WTC11 (cell line): ENCODE measurements around the gene ADAM12. TPM values are rescaled to one million over a fixed set of nuclear protein-coding genes. Genes with fewer than 3 reads are reported as not detected.

Source experiments
- ATAC-seq: fragments of 200-7000 bp; cut with Tn5 transposase; 2 replicates; pipeline ENCODE4 v1.10.0; 2021; ENCODE audit warnings: mild to moderate bottlenecking, moderate library complexity
- CTCF ChIA-PET: fragments of 300-600 bp; sonication (Branson Sonifier 250); formaldehyde crosslinking; loops from one replicate; lab custom pipeline; 2021; ENCODE audit warnings: antibody characterized with exemption; lab: Charles Lee
- POLR2A ChIA-PET: fragments of 350-600 bp; sonication (Branson Sonifier 250); formaldehyde crosslinking; loops from one replicate; lab custom pipeline; 2021; ENCODE audit warnings: antibody characterized with exemption; lab: Charles Lee
- DNase-seq: peaks from one replicate; pipeline ENCODE4 v3.0.0; 2021; ENCODE audit warnings: low spot score
- H3K27ac Mint-ChIP-seq: 2 replicates; pipeline ENCODE4 v1.8.0; 2021; ENCODE audit warnings: mixed read lengths
- H3K27me3 Mint-ChIP-seq: 2 replicates; pipeline ENCODE4 v1.8.0; 2021; ENCODE audit warnings: low read depth, mild to moderate bottlenecking, moderate library complexity, mixed read lengths
- H3K36me3 Mint-ChIP-seq: 2 replicates; pipeline ENCODE4 v1.8.0; 2021; ENCODE audit warnings: mixed read lengths
- H3K4me1 Mint-ChIP-seq: 2 replicates; pipeline ENCODE4 v1.8.0; 2022; ENCODE audit warnings: mixed read lengths
- H3K4me3 Mint-ChIP-seq: 2 replicates; pipeline ENCODE4 v1.8.0; 2021; ENCODE audit warnings: mild to moderate bottlenecking, moderate library complexity, mixed read lengths
- H3K9me3 Mint-ChIP-seq: 2 replicates; pipeline ENCODE4 v1.8.0; 2021; ENCODE audit warnings: mixed read lengths
- ATF1 ChIP-seq: sonication (generic); formaldehyde crosslinking; IDR thresholded peaks from 2 replicates; pipeline ENCODE4 v1.8.1; 2023; ENCODE audit warnings: mild to moderate bottlenecking, moderate library complexity, missing genetic modification reagents
- ESRRA ChIP-seq: sonication (generic); formaldehyde crosslinking; IDR thresholded peaks from 2 replicates; pipeline ENCODE4 v1.8.1; 2022; ENCODE audit warnings: mild to moderate bottlenecking, missing genetic modification reagents, borderline replicate concordance
- FOXK1 ChIP-seq: sonication (generic); formaldehyde crosslinking; IDR thresholded peaks from 2 replicates; pipeline ENCODE4 v1.8.0; 2022; ENCODE audit warnings: mild to moderate bottlenecking, moderate library complexity, missing genetic modification reagents
- GABPB1 ChIP-seq: sonication (generic); formaldehyde crosslinking; IDR thresholded peaks from 2 replicates; pipeline ENCODE4 v1.8.1; 2023; ENCODE audit warnings: mild to moderate bottlenecking, missing genetic modification reagents
- GRHL2 ChIP-seq: fragments of 250-450 bp; sonication (Bioruptor Pico); IDR thresholded peaks from 2 replicates; pipeline ENCODE4 v1.8.0; 2022; ENCODE audit warnings: mild to moderate bottlenecking, moderate library complexity; ENCODE audit not compliant: insufficient replicate concordance, severe bottlenecking
- GTF2I ChIP-seq: fragments of 250-450 bp; sonication (Bioruptor Pico); conservative IDR thresholded peaks from 2 replicates; pipeline ENCODE4 v1.4.0; 2021; ENCODE audit warnings: mild to moderate bottlenecking
- HMGA2 ChIP-seq: fragments of 250-450 bp; sonication (Bioruptor Pico); IDR thresholded peaks from 2 replicates; pipeline ENCODE4 v1.4.0; 2021; ENCODE audit warnings: mild to moderate bottlenecking, moderate library complexity
- JAZF1 ChIP-seq: fragments of 250-450 bp; sonication (Bioruptor Pico); IDR thresholded peaks from 2 replicates; pipeline ENCODE4 v1.9.0; 2021; ENCODE audit warnings: moderate library complexity, mild to moderate bottlenecking, inconsistent platforms
- KAT7 ChIP-seq: sonication (generic); formaldehyde crosslinking; IDR thresholded peaks from 2 replicates; pipeline ENCODE4 v1.8.1; 2023; ENCODE audit warnings: missing genetic modification reagents, mild to moderate bottlenecking, borderline replicate concordance
- MYBL2 ChIP-seq: sonication (generic); formaldehyde crosslinking; IDR thresholded peaks from 2 replicates; pipeline ENCODE4 v1.8.1; 2023; ENCODE audit warnings: mild to moderate bottlenecking, moderate library complexity, missing genetic modification reagents
- NFE2L1 ChIP-seq: sonication (generic); formaldehyde crosslinking; IDR thresholded peaks from 2 replicates; pipeline ENCODE4 v1.8.1; 2023; ENCODE audit warnings: missing genetic modification reagents
- NFYB ChIP-seq: sonication (generic); formaldehyde crosslinking; conservative IDR thresholded peaks from 2 replicates; pipeline ENCODE4 v1.8.0; 2022; ENCODE audit warnings: low read depth, missing genetic modification reagents
- NR2C2 ChIP-seq: sonication (generic); formaldehyde crosslinking; IDR thresholded peaks from 2 replicates; pipeline ENCODE4 v1.8.0; 2022; ENCODE audit warnings: mild to moderate bottlenecking, missing genetic modification reagents
- PREB ChIP-seq: sonication (generic); formaldehyde crosslinking; IDR thresholded peaks from 2 replicates; pipeline ENCODE4 v1.8.1; 2022; ENCODE audit warnings: mild to moderate bottlenecking, missing genetic modification reagents, moderate library complexity, borderline replicate concordance
- PRRX2 ChIP-seq: fragments of 250-450 bp; sonication (Bioruptor Pico); IDR thresholded peaks from 2 replicates; pipeline ENCODE4 v1.8.0; 2021; ENCODE audit warnings: mild to moderate bottlenecking
- RELA ChIP-seq: sonication (generic); formaldehyde crosslinking; IDR thresholded peaks from 2 replicates; pipeline ENCODE4 v1.8.1; 2022; ENCODE audit warnings: missing genetic modification reagents, mild to moderate bottlenecking, borderline replicate concordance
- SMAD3 ChIP-seq: sonication (generic); formaldehyde crosslinking; IDR thresholded peaks from 2 replicates; pipeline ENCODE4 v1.8.0; 2022; ENCODE audit warnings: missing genetic modification reagents, mild to moderate bottlenecking, borderline replicate concordance
- SP1 ChIP-seq: sonication (generic); formaldehyde crosslinking; conservative IDR thresholded peaks from 2 replicates; pipeline ENCODE4 v1.8.1; 2022; ENCODE audit warnings: missing genetic modification reagents
- TEAD1 ChIP-seq: sonication (generic); formaldehyde crosslinking; IDR thresholded peaks from 2 replicates; pipeline ENCODE4 v1.8.0; 2022; ENCODE audit warnings: mild to moderate bottlenecking, missing genetic modification reagents
- ZNF219 ChIP-seq: sonication (generic); formaldehyde crosslinking; IDR thresholded peaks from 2 replicates; pipeline ENCODE4 v1.8.0; 2023; ENCODE audit warnings: missing genetic modification reagents, mild to moderate bottlenecking, borderline replicate concordance
- ZNF232 ChIP-seq: sonication (generic); formaldehyde crosslinking; IDR thresholded peaks from 2 replicates; pipeline ENCODE4 v1.8.0; 2022; ENCODE audit warnings: mild to moderate bottlenecking, missing genetic modification reagents
- ZNF317 ChIP-seq: sonication (generic); formaldehyde crosslinking; IDR thresholded peaks from 2 replicates; pipeline ENCODE4 v1.8.1; 2023; ENCODE audit warnings: low read depth, mild to moderate bottlenecking, moderate library complexity, missing genetic modification reagents, borderline replicate concordance
- total RNA-seq: library from RNA; stranded (reverse); gene quantifications from 3 replicates; pipeline ENCODE4 v1.2.3, GENCODE V29; 2021
- TF ChIP-seq, protein P1 (sequence below): sonication (generic); formaldehyde crosslinking; conservative IDR thresholded peaks from 2 replicates; pipeline ENCODE4 v1.8.1; 2022; ENCODE audit warnings: mild to moderate bottlenecking, missing genetic modification reagents
- TF ChIP-seq, protein P2 (sequence below): fragments of 250-450 bp; sonication (Bioruptor Pico); IDR thresholded peaks from 2 replicates; pipeline ENCODE4 v1.8.0; 2021; ENCODE audit warnings: mild to moderate bottlenecking
- TF ChIP-seq, protein P3 (sequence below): sonication (generic); formaldehyde crosslinking; IDR thresholded peaks from 2 replicates; pipeline ENCODE4 v1.8.1; 2023; ENCODE audit warnings: mild to moderate bottlenecking, missing genetic modification reagents
- TF ChIP-seq, protein P4 (sequence below): fragments of 250-450 bp; sonication (Bioruptor Pico); conservative IDR thresholded peaks from 2 replicates; pipeline ENCODE4 v1.9.0; 2021; ENCODE audit warnings: mild to moderate bottlenecking
- TF ChIP-seq, protein P5 (sequence below): sonication (generic); formaldehyde crosslinking; IDR thresholded peaks from 2 replicates; pipeline ENCODE4 v1.8.1; 2022; ENCODE audit warnings: mild to moderate bottlenecking, moderate library complexity, missing genetic modification reagents

ADAM12 gene
- total RNA-seq, 1 experiment from 2014 or later = 0.22 TPM

GRCh38 chr10:126081841-126082466 lies 306.3 kb downstream of the ADAM12 start:
- H3K27me3 Mint-ChIP-seq = no peaks in the 10 kb centered on the region; the same call in 1 of the 2 replicates
- peaks cover 3% of the 10 kb centered on the region; the same call in 1 of the 2 replicates for H3K9me3 Mint-ChIP-seq
- TF ChIP-seq, protein P1, sequence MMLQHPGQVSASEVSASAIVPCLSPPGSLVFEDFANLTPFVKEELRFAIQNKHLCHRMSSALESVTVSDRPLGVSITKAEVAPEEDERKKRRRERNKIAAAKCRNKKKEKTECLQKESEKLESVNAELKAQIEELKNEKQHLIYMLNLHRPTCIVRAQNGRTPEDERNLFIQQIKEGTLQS (CRISPR knock-in tag) = no peak
- TF ChIP-seq, protein P2, sequence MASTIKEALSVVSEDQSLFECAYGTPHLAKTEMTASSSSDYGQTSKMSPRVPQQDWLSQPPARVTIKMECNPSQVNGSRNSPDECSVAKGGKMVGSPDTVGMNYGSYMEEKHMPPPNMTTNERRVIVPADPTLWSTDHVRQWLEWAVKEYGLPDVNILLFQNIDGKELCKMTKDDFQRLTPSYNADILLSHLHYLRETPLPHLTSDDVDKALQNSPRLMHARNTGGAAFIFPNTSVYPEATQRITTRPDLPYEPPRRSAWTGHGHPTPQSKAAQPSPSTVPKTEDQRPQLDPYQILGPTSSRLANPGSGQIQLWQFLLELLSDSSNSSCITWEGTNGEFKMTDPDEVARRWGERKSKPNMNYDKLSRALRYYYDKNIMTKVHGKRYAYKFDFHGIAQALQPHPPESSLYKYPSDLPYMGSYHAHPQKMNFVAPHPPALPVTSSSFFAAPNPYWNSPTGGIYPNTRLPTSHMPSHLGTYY (CRISPR knock-in tag) = no peak
- TF ChIP-seq RELA (CRISPR knock-in tag) (no peak), ZNF232 (no peak), NFYB (CRISPR knock-in tag) (no peak), FOXK1 (CRISPR knock-in tag) (no peak), GTF2I (CRISPR knock-in tag) (no peak), ZNF317 (CRISPR knock-in tag) (no peak), ESRRA (CRISPR knock-in tag) (no peak), TEAD1 (CRISPR knock-in tag) (no peak), NFE2L1 (CRISPR knock-in tag) (no peak), NR2C2 (CRISPR knock-in tag) (no peak)
- TF ChIP-seq, protein P3, sequence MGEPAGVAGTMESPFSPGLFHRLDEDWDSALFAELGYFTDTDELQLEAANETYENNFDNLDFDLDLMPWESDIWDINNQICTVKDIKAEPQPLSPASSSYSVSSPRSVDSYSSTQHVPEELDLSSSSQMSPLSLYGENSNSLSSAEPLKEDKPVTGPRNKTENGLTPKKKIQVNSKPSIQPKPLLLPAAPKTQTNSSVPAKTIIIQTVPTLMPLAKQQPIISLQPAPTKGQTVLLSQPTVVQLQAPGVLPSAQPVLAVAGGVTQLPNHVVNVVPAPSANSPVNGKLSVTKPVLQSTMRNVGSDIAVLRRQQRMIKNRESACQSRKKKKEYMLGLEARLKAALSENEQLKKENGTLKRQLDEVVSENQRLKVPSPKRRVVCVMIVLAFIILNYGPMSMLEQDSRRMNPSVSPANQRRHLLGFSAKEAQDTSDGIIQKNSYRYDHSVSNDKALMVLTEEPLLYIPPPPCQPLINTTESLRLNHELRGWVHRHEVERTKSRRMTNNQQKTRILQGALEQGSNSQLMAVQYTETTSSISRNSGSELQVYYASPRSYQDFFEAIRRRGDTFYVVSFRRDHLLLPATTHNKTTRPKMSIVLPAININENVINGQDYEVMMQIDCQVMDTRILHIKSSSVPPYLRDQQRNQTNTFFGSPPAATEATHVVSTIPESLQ (CRISPR knock-in tag) = no peak
- TF ChIP-seq, protein P4, sequence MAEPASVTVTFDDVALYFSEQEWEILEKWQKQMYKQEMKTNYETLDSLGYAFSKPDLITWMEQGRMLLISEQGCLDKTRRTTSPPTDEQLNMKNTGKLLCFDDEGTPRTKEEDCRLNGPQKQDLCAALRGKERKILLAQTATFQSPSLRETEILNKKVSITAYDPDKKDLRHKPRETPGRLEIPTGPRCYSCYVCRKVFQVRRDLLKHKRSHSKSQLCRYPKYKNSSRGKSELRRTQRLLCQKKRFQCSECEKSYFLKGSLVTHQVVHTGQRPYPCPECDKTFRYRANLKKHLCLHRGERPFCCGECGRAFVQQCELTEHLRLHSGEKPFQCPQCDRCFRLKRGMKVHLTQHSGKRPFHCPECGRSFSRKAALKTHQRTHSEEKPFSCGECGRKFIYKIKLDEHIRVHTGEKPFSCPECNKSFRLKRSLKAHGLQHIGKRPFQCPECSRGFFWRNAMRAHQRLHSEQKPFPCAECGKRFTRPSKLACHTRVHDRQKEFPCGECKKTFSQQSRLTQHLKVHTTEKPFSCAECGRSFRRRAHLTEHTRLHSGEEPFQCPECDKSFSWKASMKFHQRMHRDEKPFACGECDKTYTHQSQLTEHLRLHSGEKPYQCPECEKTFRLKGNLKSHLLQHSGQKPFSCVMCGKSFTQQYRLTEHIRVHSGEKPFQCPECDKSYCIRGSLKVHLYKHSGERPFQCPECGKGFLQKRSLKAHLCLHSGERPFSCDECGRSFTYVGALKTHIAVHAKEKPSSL (CRISPR knock-in tag) = no peak
- TF ChIP-seq, protein P5, sequence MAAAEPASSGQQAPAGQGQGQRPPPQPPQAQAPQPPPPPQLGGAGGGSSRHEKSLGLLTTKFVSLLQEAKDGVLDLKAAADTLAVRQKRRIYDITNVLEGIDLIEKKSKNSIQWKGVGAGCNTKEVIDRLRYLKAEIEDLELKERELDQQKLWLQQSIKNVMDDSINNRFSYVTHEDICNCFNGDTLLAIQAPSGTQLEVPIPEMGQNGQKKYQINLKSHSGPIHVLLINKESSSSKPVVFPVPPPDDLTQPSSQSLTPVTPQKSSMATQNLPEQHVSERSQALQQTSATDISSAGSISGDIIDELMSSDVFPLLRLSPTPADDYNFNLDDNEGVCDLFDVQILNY (CRISPR knock-in tag) = no peak
- CTCF ChIA-PET = no interaction called here
- peaks cover 17% of the 10 kb centered on the region for H3K4me1 Mint-ChIP-seq
- H3K36me3 Mint-ChIP-seq = no peaks in the 10 kb centered on the region
- DNase-seq (no peak), ATAC-seq (no peak)
- H3K27ac Mint-ChIP-seq = no peak overlapping the region
- POLR2A ChIA-PET = interaction anchor here (0.6 kb wide), 1 partner anchor 31 kb away, joined by 5 read pairs; no protein-coding TSS in a partner anchor
- H3K4me3 Mint-ChIP-seq = no peak overlapping the region

DNA sequence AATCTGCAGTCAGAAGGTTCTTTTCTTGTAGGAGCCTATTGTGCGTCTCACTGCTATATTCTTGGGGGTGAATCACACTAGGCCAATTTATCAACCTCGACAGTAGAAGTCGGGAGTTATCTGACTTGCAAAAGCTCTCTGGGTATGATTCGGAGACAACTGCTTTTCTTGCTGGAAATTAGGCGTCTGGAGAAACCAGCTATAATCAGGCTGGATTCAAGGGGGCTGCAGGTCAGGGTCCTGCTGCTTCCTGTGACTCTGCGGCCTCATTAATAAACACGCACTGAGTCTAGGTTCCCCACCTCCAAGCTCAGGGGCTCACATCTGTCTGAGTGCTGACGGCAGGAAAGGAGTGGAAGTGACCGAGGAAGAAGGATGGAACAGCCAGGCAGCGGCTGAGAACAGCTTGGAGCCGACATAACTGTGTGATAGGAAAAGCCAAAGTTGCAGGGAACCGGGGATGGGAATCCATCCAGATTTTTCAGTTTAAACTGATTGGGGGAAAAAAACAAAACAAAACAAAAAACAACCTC lies 307.3 kb downstream of the ADAM12 start:
- no peak for ATAC-seq
- Mint-ChIP-seq H3K9me3 (peaks cover 13% of the 10 kb centered on the region), H3K27me3 (no peaks in the 10 kb centered on the region; the same call in 1 of the 2 replicates), H3K4me3 (no peak overlapping the region), H3K36me3 (no peaks in the 10 kb centered on the region), H3K4me1 (peaks cover 17% of the 10 kb centered on the region), H3K27ac (no peak overlapping the region)
- DNase-seq = no peak
- POLR2A ChIA-PET = interaction anchor here (0.6 kb wide), 1 partner anchor 176 kb away, joined by 4 read pairs; no protein-coding TSS in a partner anchor
- CTCF ChIA-PET = no interaction called here
- no peak for TF ChIP-seq PREB
- TF ChIP-seq MYBL2 (CRISPR knock-in tag) = no peak
- no peak for TF ChIP-seq GABPB1 (CRISPR knock-in tag)
- TF ChIP-seq ZNF219 (CRISPR knock-in tag) = no peak
- TF ChIP-seq ATF1 (CRISPR knock-in tag) = no peak
- no peak for TF ChIP-seq HMGA2 (CRISPR knock-in tag)
- TF ChIP-seq GTF2I (CRISPR knock-in tag) = no peak
- no peak for TF ChIP-seq PRRX2 (CRISPR knock-in tag)
- TF ChIP-seq JAZF1 (CRISPR knock-in tag) = no peak
- TF ChIP-seq SP1 (CRISPR knock-in tag) = no peak
- no peak for TF ChIP-seq SMAD3 (CRISPR knock-in tag)
- TF ChIP-seq, protein P2 (CRISPR knock-in tag) = no peak
- TF ChIP-seq GRHL2 (CRISPR knock-in tag) = no peak
- no peak for TF ChIP-seq KAT7 (CRISPR knock-in tag)
